Astrocyte of the spinal cord (primary cell): ENCODE results near the gene SIL1.

Source experiments
- DNase-seq: peaks from one replicate; pipeline ENCODE4 v3.0.0; 2011; ENCODE audit warnings: low read depth, low spot score
- H3K4me3 ChIP-seq: 2 replicates; pipeline ENCODE4 v1.5.1; 2011; ENCODE audit warnings: low read depth, mild to moderate bottlenecking, low read length, moderate library complexity
- CTCF ChIP-seq: IDR thresholded peaks from 2 replicates; pipeline ENCODE4 v1.5.1; 2012; ENCODE audit warnings: low read depth, mild to moderate bottlenecking, low read length, inconsistent platforms
- in situ Hi-C: cut with HindIII; loops from 2 replicates; pipeline ENCODE4 v1.10.0; 2017; ENCODE audit warnings: low sequenced_read_pairs

SIL1 gene

GRCh38 chr5:139052975-139053374 lies 145.2 kb downstream of the SIL1 start:
- TF ChIP-seq CTCF: no peak
- DNase-seq: no peak
- in situ Hi-C loops: no loop called here
- no peak overlapping the region for H3K4me3 ChIP-seq

- H3K4me3 ChIP-seq: no peak overlapping the region
- TF ChIP-seq CTCF: no peak
- DNase-seq: peak; percentile 17
- in situ Hi-C loops: no loop called here
Measured at GRCh38 chr5:139051392-139051791, 146.8 kb downstream of the SIL1 start.

GRCh38 chr5:139050432-139050831 lies 147.7 kb downstream of the SIL1 start:
- DNase-seq: no peak
- no peak for TF ChIP-seq CTCF
- H3K4me3 ChIP-seq: no peak overlapping the region
- in situ Hi-C loops: no loop called here

- DNase-seq: no peak
- TF ChIP-seq CTCF: no peak
- H3K4me3 ChIP-seq: no peak overlapping the region
- in situ Hi-C loops: no loop called here
Measured at GRCh38 chr5:139049780-139050179, 148.4 kb downstream of the SIL1 start.

GRCh38 chr5:139046551-139046950 lies 151.6 kb downstream of the SIL1 start:
- no peak overlapping the region for H3K4me3 ChIP-seq
- peak; percentile 19 for DNase-seq
- in situ Hi-C loops: no loop called here
- TF ChIP-seq CTCF: no peak

- in situ Hi-C loops: no loop called here
- peak; percentile 38 for DNase-seq
- H3K4me3 ChIP-seq: no peak overlapping the region
- TF ChIP-seq CTCF: no peak
Measured at GRCh38 chr5:139043157-139043905, 154.8 kb downstream of the SIL1 start.
